MCF 10A (cell line): Measurements from ENCODE around the gene OAS2. TPM values are rescaled to one million over a fixed set of nuclear protein-coding genes. Genes with fewer than 3 reads are reported as not detected.

Source experiments
- BruUV-seq: library from RNA; stranded (reverse); fragments of 400-500 nt; replicated peaks from 2 replicates; lab custom pipeline; 2021; lab: Mats Ljungman, UMichigan
- CTCF ChIA-PET: fragments of 300-600 bp; sonication (Branson Sonifier 250); formaldehyde crosslinking; extraction: SDS; loops from one replicate; lab custom pipeline; 2021; ENCODE audit warnings: antibody characterized with exemption, inconsistent platforms; lab: Yijun Ruan, JAX
- POLR2A ChIA-PET: fragments of 300-600, 350-650 bp; sonication (Branson Sonifier 250); formaldehyde crosslinking; extraction: SDS; loops from one replicate; lab custom pipeline; 2020; ENCODE audit warnings: antibody characterized with exemption, inconsistent platforms; lab: Yijun Ruan, JAX
- DNase-seq: peaks from one replicate; pipeline ENCODE4 v3.0.0-alpha.2; 2018; ENCODE audit not compliant: unreplicated experiment
- H3K27ac Mint-ChIP-seq: one replicate; pipeline ENCODE4 v1.8.0; 2022; ENCODE audit warnings: mild to moderate bottlenecking, low read depth, mixed read lengths; ENCODE audit not compliant: unreplicated experiment
- H3K27me3 Mint-ChIP-seq: one replicate; pipeline ENCODE4 v1.8.0; 2022; ENCODE audit warnings: mixed read lengths; ENCODE audit not compliant: insufficient read depth, unreplicated experiment
- H3K36me3 Mint-ChIP-seq: one replicate; pipeline ENCODE4 v1.8.0; 2022; ENCODE audit warnings: mild to moderate bottlenecking, moderate library complexity, mixed read lengths; ENCODE audit not compliant: insufficient read depth, unreplicated experiment
- H3K4me1 Mint-ChIP-seq: one replicate; pipeline ENCODE4 v1.8.0; 2022; ENCODE audit warnings: mixed read lengths; ENCODE audit not compliant: insufficient read depth, unreplicated experiment
- H3K4me3 Mint-ChIP-seq: one replicate; pipeline ENCODE4 v1.8.0; 2022; ENCODE audit warnings: mild to moderate bottlenecking, moderate library complexity, mixed read lengths; ENCODE audit not compliant: unreplicated experiment
- H3K9me3 Mint-ChIP-seq: one replicate; pipeline ENCODE4 v1.8.0; 2022; ENCODE audit warnings: mixed read lengths; ENCODE audit not compliant: unreplicated experiment
- intact Hi-C: fragments of 100-400 bp; cut with micrococcal nuclease; formaldehyde crosslinking; loops from 2 replicates; pipeline ENCODE4 v1.14.1; 2022
- total RNA-seq: library from RNA; stranded (reverse); gene quantifications from 2 replicates; pipeline ENCODE4 v1.2.3, GENCODE V29; 2022
- TF ChIP-seq, protein P1 (sequence below): fragments of 200-600 bp; IDR thresholded peaks from one replicate; pipeline ENCODE4 v1.8.0; 2022; ENCODE audit warnings: antibody characterized with exemption, mild to moderate bottlenecking; ENCODE audit not compliant: unreplicated experiment

Gene OAS2
- total RNA-seq, 1 experiment from 2014 or later: 0.33 TPM

DNA sequence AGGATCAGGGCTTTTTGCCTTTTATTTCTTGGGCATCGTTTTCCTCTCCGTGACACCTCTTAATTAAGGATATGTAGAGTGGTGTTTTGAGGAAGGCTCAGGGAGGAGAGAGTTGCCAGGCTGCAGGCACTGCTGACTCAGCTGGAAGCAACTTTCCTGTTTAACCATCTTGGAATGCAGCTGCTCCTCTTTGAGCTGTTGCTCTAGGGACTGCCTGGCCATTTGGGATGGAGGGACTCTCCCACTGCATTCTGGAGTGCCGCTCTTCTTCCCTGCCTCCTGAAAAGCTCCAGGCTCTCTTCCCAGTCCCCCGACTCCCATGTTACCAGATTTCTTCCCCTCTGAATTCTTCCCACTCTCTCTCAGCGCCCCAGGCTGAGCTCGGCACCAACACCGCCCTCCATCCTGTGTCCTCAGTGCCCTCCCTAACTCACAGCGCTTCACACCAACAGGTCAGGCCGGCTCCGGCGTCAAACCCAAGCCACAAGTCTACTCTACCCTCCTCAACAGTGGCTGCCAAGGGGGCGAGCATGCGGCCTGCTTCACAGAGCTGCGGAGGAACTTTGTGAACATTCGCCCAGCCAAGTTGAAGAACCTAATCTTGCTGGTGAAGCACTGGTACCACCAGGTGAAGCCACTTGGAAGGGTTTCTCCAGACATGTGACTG is 34.2 kb upstream of the OAS2 start:
- ChIA-PET CTCF (interaction anchor here (0.7 to 1.5 kb wide), 2 partner anchors 44 to 86 kb away, joined by 3 to 8 read pairs; no protein-coding TSS in a partner anchor), POLR2A (no interaction called here)
- no peaks in the 10 kb centered on the region for H3K9me3 Mint-ChIP-seq
- H3K36me3 Mint-ChIP-seq: peaks cover 4% of the 10 kb centered on the region
- intact Hi-C loops: no loop called here
- TF ChIP-seq, protein P1, sequence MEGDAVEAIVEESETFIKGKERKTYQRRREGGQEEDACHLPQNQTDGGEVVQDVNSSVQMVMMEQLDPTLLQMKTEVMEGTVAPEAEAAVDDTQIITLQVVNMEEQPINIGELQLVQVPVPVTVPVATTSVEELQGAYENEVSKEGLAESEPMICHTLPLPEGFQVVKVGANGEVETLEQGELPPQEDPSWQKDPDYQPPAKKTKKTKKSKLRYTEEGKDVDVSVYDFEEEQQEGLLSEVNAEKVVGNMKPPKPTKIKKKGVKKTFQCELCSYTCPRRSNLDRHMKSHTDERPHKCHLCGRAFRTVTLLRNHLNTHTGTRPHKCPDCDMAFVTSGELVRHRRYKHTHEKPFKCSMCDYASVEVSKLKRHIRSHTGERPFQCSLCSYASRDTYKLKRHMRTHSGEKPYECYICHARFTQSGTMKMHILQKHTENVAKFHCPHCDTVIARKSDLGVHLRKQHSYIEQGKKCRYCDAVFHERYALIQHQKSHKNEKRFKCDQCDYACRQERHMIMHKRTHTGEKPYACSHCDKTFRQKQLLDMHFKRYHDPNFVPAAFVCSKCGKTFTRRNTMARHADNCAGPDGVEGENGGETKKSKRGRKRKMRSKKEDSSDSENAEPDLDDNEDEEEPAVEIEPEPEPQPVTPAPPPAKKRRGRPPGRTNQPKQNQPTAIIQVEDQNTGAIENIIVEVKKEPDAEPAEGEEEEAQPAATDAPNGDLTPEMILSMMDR: no peak
- BruUV-seq: no TSS peak
- no peak for DNase-seq
- H3K4me3 Mint-ChIP-seq: no peak overlapping the region
- no peak overlapping the region for H3K27ac Mint-ChIP-seq
- H3K4me1 Mint-ChIP-seq: peaks cover 6% of the 10 kb centered on the region
- H3K27me3 Mint-ChIP-seq: no peaks in the 10 kb centered on the region

DNA sequence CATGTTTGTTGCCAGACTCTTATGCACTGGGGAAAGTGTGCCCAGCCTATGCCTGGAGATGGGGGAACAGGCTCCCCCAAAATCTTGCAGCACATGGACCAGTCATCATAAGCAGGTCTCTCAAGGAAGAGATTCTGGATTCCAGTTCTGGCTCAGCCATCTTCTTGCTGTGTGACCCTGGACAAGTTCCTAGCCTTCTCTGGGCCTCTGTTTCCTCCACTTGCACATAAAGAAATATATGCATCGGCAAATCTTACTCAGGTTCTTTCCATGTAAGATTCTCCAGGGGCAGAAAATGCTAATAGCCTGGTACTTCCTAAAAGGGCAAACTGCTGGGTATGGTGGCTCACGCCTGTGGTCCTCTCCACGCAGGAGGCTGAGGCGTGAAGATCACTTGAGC is 32.8 kb upstream of the OAS2 start:
- intact Hi-C loops: no loop called here
- POLR2A ChIA-PET: no interaction called here
- no peaks in the 10 kb centered on the region for H3K27me3 Mint-ChIP-seq
- no peaks in the 10 kb centered on the region for H3K9me3 Mint-ChIP-seq
- no peak for DNase-seq
- peaks cover 4% of the 10 kb centered on the region for H3K36me3 Mint-ChIP-seq
- no peaks in the 10 kb centered on the region for H3K4me1 Mint-ChIP-seq
- TF ChIP-seq, protein P1: no peak
- CTCF ChIA-PET: no interaction called here
- H3K4me3 Mint-ChIP-seq: no peak overlapping the region
- no peak overlapping the region for H3K27ac Mint-ChIP-seq
- no TSS peak for BruUV-seq

DNA sequence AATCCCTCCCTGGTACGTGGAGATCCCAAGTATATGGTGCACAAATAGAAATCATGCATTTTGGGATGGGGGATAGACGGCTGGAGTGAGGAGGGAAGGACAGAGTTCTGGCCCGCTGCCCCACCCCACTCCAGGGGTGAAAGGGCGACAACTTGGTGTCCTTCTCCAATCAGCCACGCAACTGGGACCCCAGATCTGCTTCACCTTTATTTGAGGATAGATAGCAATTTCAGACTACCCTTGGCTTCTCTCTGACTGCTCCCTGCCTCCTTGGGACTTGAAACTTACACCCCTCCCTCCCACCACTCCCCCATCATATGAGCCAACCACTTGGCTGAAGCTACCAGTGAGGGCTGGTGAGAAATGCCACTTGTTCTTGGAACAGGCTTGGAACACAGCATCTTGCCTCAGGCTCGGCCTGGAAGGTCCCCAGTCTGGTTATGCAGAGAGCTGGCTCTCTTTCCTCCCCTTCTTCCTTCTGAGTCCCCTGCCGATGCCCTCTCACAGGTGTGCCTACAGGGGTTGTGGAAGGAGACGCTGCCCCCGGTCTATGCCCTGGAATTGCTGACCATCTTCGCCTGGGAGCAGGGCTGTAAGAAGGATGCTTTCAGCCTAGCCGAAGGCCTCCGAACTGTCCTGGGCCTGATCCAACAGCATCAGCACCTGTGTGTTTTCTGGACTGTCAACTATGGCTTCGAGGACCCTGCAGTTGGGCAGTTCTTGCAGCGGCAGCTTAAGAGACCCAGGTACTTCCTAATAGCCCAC is 31.9 kb upstream of the OAS2 start:
- DNase-seq: no peak
- Mint-ChIP-seq H3K4me1 (no peaks in the 10 kb centered on the region), H3K27me3 (no peaks in the 10 kb centered on the region), H3K36me3 (peaks cover 4% of the 10 kb centered on the region), H3K27ac (no peak overlapping the region), H3K9me3 (no peaks in the 10 kb centered on the region), H3K4me3 (no peak overlapping the region)
- POLR2A ChIA-PET: no interaction called here
- no TSS peak for BruUV-seq
- CTCF ChIA-PET: interaction anchor here (0.5 to 0.6 kb wide), 2 partner anchors 748 to 902 kb away, joined by 3 to 4 read pairs; no protein-coding TSS in a partner anchor
- intact Hi-C loops: no loop called here
- TF ChIP-seq, protein P1: no peak

DNA sequence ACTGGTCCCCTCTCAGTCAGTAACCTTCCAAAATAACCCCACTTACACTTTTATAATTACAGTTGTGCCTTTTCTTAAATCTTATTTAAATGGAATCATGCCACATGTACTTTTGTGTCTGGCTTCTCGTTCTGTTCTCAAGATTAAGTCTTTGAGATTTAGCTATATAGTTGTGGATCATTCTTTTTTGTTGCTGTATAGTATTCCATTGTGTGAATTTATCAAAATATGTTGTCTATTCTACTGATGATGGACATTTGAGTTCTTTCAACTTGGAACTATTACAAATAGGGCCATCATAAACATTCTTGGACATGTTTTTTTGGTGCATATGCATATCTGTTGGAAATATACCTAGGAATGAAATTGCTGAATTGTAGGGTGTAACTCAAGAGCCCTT is 31.0 kb upstream of the OAS2 start:
- H3K4me3 Mint-ChIP-seq: no peak overlapping the region
- H3K27me3 Mint-ChIP-seq: no peaks in the 10 kb centered on the region
- H3K36me3 Mint-ChIP-seq: peaks cover 4% of the 10 kb centered on the region
- DNase-seq: no peak
- intact Hi-C loops: no loop called here
- no peak overlapping the region for H3K27ac Mint-ChIP-seq
- H3K9me3 Mint-ChIP-seq: no peaks in the 10 kb centered on the region
- TF ChIP-seq, protein P1: no peak
- no peaks in the 10 kb centered on the region for H3K4me1 Mint-ChIP-seq
- ChIA-PET POLR2A (interaction anchor here (0.7 kb wide), 1 partner anchor 9 kb away, joined by 3 read pairs; the partner anchor contains the start of gene OAS3), CTCF (interaction anchor here (0.5 kb wide), 2 partner anchors 39 to 903 kb away, joined by 3 to 4 read pairs; no protein-coding TSS in a partner anchor)
- BruUV-seq: no TSS peak
